DMS153 treated with DMSO at 0.1 percent for 48 hours (cell line): ENCODE data around the gene BAHD1.

Experiments
- DNase-seq: peaks from one replicate; lab custom pipeline; 2025; ENCODE audit not compliant: unreplicated experiment; lab: John Stamatoyannopoulos, UW

Gene BAHD1

GRCh38 chr15:40464595-40465185 lies 23.9 kb downstream of the BAHD1 start:
- DNase-seq = no peak

DNA sequence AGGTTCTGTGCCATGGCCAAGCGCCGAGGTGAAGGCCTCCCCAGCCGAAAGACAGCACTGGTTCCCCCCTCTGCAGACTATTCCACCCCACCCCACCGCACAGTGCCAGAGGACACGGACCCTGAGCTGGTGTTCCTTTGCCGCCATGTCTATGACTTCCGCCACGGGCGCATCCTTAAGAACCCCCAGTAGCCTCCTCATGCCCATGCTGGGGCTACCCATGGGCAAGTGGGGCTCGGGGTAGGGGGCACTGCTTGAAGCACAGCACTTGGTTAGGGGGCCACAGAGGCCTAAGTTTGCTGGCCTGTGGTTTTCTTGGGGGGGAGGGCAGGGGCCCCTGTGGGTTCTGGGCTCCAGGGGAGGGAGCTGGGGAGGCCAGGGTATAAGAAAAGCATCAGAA lies 25.2 kb downstream of the BAHD1 start:
- DNase-seq = no peak

DNA sequence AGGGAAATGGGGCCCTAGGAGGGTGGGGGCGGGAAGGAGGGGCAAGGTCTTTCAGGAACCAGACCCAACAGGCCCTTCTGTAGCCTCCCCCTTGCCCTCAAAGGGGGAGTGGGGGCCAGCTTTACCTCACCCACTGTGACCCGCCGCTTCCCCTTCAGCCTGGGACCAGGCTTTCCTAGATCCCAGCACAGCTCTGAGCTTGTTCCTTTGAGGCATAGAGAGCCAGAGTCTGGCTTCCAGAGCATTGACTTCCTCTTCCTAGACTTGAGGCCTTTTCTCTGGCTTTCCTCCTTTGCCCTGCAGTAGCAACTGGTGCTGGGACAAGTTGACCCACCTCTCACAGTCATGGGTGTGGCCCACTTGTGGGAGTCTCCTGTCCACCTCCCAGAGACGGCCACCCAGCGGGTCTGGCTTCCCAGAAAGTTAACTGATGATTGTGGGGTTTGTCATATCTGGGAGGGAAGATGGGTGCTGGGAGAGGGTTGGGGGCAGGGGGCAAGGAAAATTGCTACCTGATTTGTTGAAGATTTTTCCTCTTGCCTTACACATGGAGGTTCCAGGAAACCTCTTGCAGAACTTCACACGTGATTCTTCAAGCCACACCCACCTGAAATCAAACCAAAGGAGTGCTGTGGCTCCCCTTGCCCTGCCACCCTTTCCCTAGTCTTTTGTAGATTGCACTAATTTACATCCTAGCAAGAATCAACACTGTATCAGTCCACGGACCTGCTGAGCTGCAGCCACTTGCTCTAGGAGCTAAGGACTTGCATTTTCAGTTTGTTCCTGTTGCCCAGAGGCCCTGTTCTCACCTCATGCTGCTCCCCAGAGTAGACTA lies 25.9 kb downstream of the BAHD1 start:
- no peak for DNase-seq

DNA sequence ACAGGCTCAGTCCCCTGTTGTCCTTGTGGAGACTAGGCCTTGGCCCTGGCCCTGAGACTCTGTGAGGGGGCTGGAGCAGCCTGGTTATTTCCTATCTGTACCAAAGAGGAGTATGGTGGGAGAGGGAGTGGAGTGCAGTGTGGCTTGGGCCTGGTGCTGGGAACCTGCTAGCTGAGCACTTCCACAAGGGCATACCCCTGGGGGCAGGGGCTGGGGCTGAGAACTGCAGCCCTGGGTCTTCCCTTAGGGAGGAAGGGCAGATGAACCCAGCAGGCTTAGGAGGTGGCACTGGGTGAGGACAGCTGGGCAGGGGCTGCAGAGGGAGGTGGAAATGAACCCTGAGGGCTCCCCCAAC lies 26.5 kb downstream of the BAHD1 start:
- DNase-seq = no peak

DNA sequence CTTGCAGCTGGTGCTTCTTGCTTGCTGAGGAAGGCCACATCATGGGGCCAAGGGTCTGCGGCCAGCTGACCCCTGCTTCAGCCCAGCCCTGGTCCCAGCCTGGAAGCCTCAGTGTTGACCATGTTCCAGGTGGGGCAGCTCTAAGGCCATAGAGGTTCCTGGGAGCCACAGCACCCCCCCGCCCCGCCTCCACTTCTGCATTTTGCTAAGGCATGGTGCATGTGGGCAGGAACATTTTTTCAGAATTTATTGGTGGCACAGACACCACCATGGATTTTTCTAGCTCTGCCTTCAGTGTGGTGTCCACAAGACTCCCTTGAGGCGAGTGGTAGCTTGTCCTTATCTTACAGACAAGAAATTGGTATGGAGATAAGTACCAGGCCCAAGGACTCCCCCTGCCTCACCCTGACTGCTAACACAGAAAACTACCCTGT lies 28.2 kb downstream of the BAHD1 start:
- no peak for DNase-seq

- no peak for DNase-seq
Observed at GRCh38 chr15:40469776-40470390, 29.1 kb downstream of the BAHD1 start.

- no peak for DNase-seq
Observed at GRCh38 chr15:40470423-40471104, 29.8 kb downstream of the BAHD1 start, which contains the start of gene CHST14. TSS of gene CHST14 (plus strand) at chr15:40470984. CDS start at chr15:40471214, 230 bp downstream.

- no peak for DNase-seq
Observed at GRCh38 chr15:40471105-40471807, 30.5 kb downstream of the BAHD1 start.

DNA sequence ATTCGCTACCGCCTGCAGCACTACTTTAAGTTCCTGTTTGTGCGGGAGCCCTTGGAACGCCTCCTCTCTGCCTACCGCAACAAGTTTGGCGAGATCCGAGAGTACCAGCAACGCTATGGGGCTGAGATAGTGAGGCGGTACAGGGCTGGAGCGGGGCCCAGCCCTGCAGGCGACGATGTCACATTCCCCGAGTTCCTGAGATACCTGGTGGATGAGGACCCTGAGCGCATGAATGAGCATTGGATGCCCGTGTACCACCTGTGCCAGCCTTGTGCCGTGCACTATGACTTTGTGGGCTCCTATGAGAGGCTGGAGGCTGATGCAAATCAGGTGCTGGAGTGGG lies 31.0 kb downstream of the BAHD1 start:
- no peak for DNase-seq

GRCh38 chr15:40472171-40472727 lies 31.5 kb downstream of the BAHD1 start:
- DNase-seq = no peak

DNA sequence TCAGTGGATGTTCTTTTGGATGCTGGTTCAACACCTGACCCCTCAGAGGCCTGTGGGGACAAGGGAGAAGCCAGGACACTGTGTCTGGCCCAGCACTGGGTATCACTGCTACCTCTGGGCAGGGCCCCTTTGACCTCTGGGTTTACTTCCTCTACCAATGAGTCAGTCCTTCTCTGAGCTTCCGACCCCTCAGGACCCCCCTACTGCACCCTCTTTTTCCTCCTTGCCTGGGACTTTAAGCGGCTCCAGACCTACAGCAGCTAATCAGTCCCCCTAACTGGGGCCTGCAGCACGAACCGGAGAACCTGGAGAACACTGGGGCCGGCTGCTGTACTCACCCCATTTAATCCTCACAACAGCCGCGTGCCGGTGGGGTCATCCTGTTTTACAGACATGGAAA lies 33.8 kb downstream of the BAHD1 start:
- no peak for DNase-seq

GRCh38 chr15:40477642-40478327 lies 37.0 kb downstream of the BAHD1 start:
- DNase-seq = no peak

- no peak for DNase-seq
Observed at GRCh38 chr15:40479024-40479423, 38.3 kb downstream of the BAHD1 start.

DNA sequence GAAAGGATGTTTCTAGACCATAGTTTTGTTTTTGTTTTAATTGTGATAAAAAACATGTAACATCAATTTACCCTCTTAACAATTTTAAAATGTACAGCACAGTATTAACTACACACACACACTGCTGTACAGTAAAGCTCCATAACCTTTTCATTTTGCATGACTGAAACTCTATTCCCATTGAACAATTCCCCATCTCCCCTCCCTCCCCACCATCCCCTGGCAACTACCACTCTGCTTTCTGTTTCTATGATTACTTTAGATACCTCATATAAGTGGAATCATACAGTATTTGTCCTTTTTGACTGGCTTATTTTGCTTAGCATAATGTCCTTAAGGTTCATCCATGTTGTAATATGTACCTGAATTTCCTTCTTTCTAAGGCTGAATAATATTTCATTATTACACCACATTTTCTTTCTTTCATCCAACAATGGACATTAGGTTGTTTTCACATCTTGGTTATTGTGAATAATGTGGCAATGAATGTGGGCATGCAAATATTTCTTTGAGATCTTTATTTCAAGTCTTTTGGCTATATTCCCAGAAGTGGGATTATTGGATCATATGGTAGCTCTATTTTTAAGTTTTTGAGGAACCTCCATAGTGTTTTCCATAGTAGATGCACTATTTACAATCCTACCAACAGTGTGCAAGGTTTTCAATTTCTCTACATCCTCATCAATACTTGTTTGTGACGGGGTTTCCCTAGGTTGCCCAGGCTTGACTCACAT lies 40.8 kb downstream of the BAHD1 start:
- no peak for DNase-seq

DNA sequence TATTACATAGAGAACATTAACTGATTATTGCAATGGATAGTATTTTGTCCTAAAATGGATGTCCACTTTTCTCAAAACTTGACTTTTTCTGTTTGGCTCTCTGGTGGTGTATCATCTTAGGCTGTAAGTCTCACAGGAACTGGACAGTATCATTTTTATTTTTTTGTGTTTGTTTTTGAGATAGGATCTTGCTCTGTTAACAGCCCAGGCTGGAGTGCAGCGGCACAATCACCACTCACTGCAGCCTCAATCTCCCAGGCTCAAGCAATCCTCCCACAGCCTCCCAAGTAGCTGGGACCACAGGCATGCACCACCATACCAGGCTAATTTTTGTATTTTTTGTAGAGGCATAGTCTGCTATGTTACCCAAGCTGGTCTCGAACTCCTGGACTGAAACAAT lies 43.2 kb downstream of the BAHD1 start:
- no peak for DNase-seq

- no peak for DNase-seq
Observed at GRCh38 chr15:40486066-40486770, 45.5 kb downstream of the BAHD1 start.

GRCh38 chr15:40487816-40488682 lies 47.3 kb downstream of the BAHD1 start:
- DNase-seq = no peak
